Stimulated activated CD4-positive, alpha-beta T cell treated with anti-CD3 and anti-CD28 coated beads, Interleukin-2, amount 100 ng/mL, for 48 hours (primary cell): Measurements from ENCODE around the gene ALDH3A2.

Experiments
- DNase-seq, 2 donors: peaks; one replicate each; pipeline ENCODE4 v3.0.0-alpha.2; 2020

ALDH3A2 gene

GRCh38 chr17:19648475-19649273, at the start of gene ALDH3A2:
Gene ALDH3A2 (plus strand): TSS chr17:19648751. CDS start chr17:19648972, 221 bp downstream.
- peak; percentile 88 to 90 for DNase-seq

GRCh38 chr17:19610311-19610710, 38.2 kb upstream of the ALDH3A2 start:
- no peak for DNase-seq

GRCh38 chr17:19610879-19611278, 37.7 kb upstream of the ALDH3A2 start:
- no peak for DNase-seq

GRCh38 chr17:19613979-19614378, 34.6 kb upstream of the ALDH3A2 start:
- no peak for DNase-seq

- DNase-seq = no peak
Observed at GRCh38 chr17:19614900-19615299, 33.7 kb upstream of the ALDH3A2 start.

GRCh38 chr17:19618015-19618414, 30.5 kb upstream of the ALDH3A2 start:
- DNase-seq = no peak

- DNase-seq = no peak
Observed at GRCh38 chr17:19619705-19620325, 28.7 kb upstream of the ALDH3A2 start.

GRCh38 chr17:19621697-19622096, 26.9 kb upstream of the ALDH3A2 start:
- no peak for DNase-seq

- no peak for DNase-seq
Observed at GRCh38 chr17:19626079-19626478, 22.5 kb upstream of the ALDH3A2 start.

- no peak for DNase-seq
Observed at GRCh38 chr17:19629449-19629848, 19.1 kb upstream of the ALDH3A2 start.

- DNase-seq = no peak
Observed at GRCh38 chr17:19630035-19630434, 18.5 kb upstream of the ALDH3A2 start.

GRCh38 chr17:19630661-19631060, 17.9 kb upstream of the ALDH3A2 start:
- no peak for DNase-seq

GRCh38 chr17:19631905-19632304, 16.6 kb upstream of the ALDH3A2 start:
- no peak for DNase-seq

- no peak for DNase-seq
Observed at GRCh38 chr17:19641687-19642372, 6.7 kb upstream of the ALDH3A2 start.

GRCh38 chr17:19642373-19642893, 6.1 kb upstream of the ALDH3A2 start:
- DNase-seq = no peak

GRCh38 chr17:19644493-19645210, 3.9 kb upstream of the ALDH3A2 start:
- no peak for DNase-seq

- peak; percentile 59 to 60 for DNase-seq
Observed at GRCh38 chr17:19645734-19646201, 2.8 kb upstream of the ALDH3A2 start.

- DNase-seq = no peak
Observed at GRCh38 chr17:19646788-19647696, 1.5 kb upstream of the ALDH3A2 start.

GRCh38 chr17:19647697-19648474, 665 bp upstream of the ALDH3A2 start:
- DNase-seq = peak; percentile 15 to 18

- no peak for DNase-seq
Observed at GRCh38 chr17:19649274-19649541, 657 bp downstream of the ALDH3A2 start.

- DNase-seq = no peak
Observed at GRCh38 chr17:19650826-19651225, 2.3 kb downstream of the ALDH3A2 start.
